Uterus (tissue), 2 donors: ENCODE data around the gene ZSWIM8.

Experiments
- CTCF ChIP-seq, 4 experiments: fragments of 200-600 bp in 2 of 4; fragments of 450-650 bp in 2 of 4; sonication (generic) in 2 of 4; IDR thresholded peaks; one replicate each; pipeline ENCODE4 v1.5.1; 2016 to 2019; ENCODE audit warnings: antibody characterized with exemption in 4 of 4, mild to moderate bottlenecking in 2 of 4, moderate library complexity in 1 of 4
- POLR2A ChIP-seq, 2 donors: fragments of 450-650 bp; IDR thresholded peaks; one replicate each; pipeline ENCODE4 v1.6.1; 2016; ENCODE audit warnings: antibody characterized with exemption in 2 of 2, mild to moderate bottlenecking in 1 of 2, moderate library complexity in 1 of 2

- TF ChIP-seq CTCF (IDR thresholded peaks at IDR 0.05) (no peak), POLR2A (IDR thresholded peaks at IDR 0.05) (no peak)
Observed at GRCh38 chr10:73742454-73742734, 43.0 kb upstream of the ZSWIM8 start.
